GM12874 (cell line): ENCODE data around the gene CD1D.

ENCODE experiments used
- CTCF ChIP-seq: IDR thresholded peaks from 2 replicates; pipeline ENCODE4 v1.5.1; 2011; ENCODE audit warnings: low read depth, mild to moderate bottlenecking, control low read depth, low read length, moderate library complexity; ENCODE audit not compliant: insufficient read depth

CD1D gene

GRCh38 chr1:158154501-158154900, 26.2 kb upstream of the CD1D start:
- no peak for TF ChIP-seq CTCF

- TF ChIP-seq CTCF, result no peak
Observed at GRCh38 chr1:158155673-158156072, 25.0 kb upstream of the CD1D start.

- no peak for TF ChIP-seq CTCF
Observed at GRCh38 chr1:158159597-158159996, 21.1 kb upstream of the CD1D start.

- TF ChIP-seq CTCF, result no peak
Observed at GRCh38 chr1:158161446-158161845, 19.2 kb upstream of the CD1D start.

GRCh38 chr1:158163000-158163947, 17.4 kb upstream of the CD1D start:
- TF ChIP-seq CTCF, result no peak

- TF ChIP-seq CTCF, result no peak
Observed at GRCh38 chr1:158169105-158169504, 11.6 kb upstream of the CD1D start.

- no peak for TF ChIP-seq CTCF
Observed at GRCh38 chr1:158176399-158176798, 4.3 kb upstream of the CD1D start.
